GM23248 (cell line): Measurements from ENCODE around the gene BSDC1. TPM values are rescaled to one million over a fixed set of nuclear protein-coding genes. Genes with fewer than 3 reads are reported as not detected.

Source experiments
- DNase-seq: peaks from one replicate; pipeline ENCODE4 v3.0.0-alpha.2; 2015
- H2AFZ ChIP-seq: fragments of 200-600 bp; sonication (generic); 2 replicates; pipeline ENCODE4 v1.6.1; 2016; ENCODE audit warnings: antibody characterized with exemption
- H3F3A ChIP-seq: fragments of 200-600 bp; sonication (generic); 2 replicates; pipeline ENCODE4 v1.6.1; 2016; ENCODE audit warnings: mild to moderate bottlenecking, antibody characterized with exemption, mixed run types; ENCODE audit not compliant: insufficient read depth
- H3K27ac ChIP-seq: fragments of 200-600 bp; sonication (generic); 2 replicates; pipeline ENCODE4 v1.5.1; 2016; ENCODE audit warnings: mild to moderate bottlenecking
- H3K27me3 ChIP-seq: fragments of 200-600 bp; sonication (generic); replicated peaks from 2 replicates; pipeline ENCODE4 v1.6.1; 2016; ENCODE audit warnings: mild to moderate bottlenecking; ENCODE audit not compliant: insufficient read depth
- H3K36me3 ChIP-seq: fragments of 200-600 bp; sonication (generic); 2 replicates; pipeline ENCODE4 v1.6.1; 2016; ENCODE audit warnings: low read depth, mild to moderate bottlenecking
- H3K4me1 ChIP-seq: fragments of 200-600 bp; sonication (generic); 2 replicates; pipeline ENCODE4 v1.6.1; 2016; ENCODE audit warnings: mild to moderate bottlenecking; ENCODE audit not compliant: insufficient read depth
- H3K4me2 ChIP-seq: fragments of 200-600 bp; sonication (generic); one replicate; pipeline ENCODE4 v1.6.1; 2016; ENCODE audit warnings: mild to moderate bottlenecking; ENCODE audit not compliant: unreplicated experiment
- H3K4me3 ChIP-seq: fragments of 200-600 bp; sonication (generic); 2 replicates; pipeline ENCODE4 v1.5.1; 2016; ENCODE audit warnings: mild to moderate bottlenecking
- H3K79me2 ChIP-seq: fragments of 200-600 bp; sonication (generic); 2 replicates; pipeline ENCODE4 v1.6.1; 2016; ENCODE audit warnings: mild to moderate bottlenecking; ENCODE audit not compliant: insufficient read depth
- H3K9ac ChIP-seq: fragments of 200-600 bp; sonication (generic); 2 replicates; pipeline ENCODE4 v1.6.1; 2016; ENCODE audit warnings: mild to moderate bottlenecking
- H3K9me2 ChIP-seq: fragments of 200-600 bp; sonication (generic); 2 replicates; pipeline ENCODE4 v1.6.1; 2016; ENCODE audit warnings: mixed run types, mild to moderate bottlenecking, moderate library complexity; ENCODE audit not compliant: insufficient read depth
- H3K9me3 ChIP-seq: fragments of 200-600 bp; sonication (generic); one replicate; pipeline ENCODE4 v1.6.1; 2017; ENCODE audit warnings: low read depth
- H4K20me1 ChIP-seq: fragments of 200-600 bp; sonication (generic); 2 replicates; pipeline ENCODE4 v1.6.0; 2016; ENCODE audit not compliant: insufficient read depth
- EZH2 ChIP-seq: fragments of 200-600 bp; sonication (generic); IDR thresholded peaks from 2 replicates; pipeline ENCODE4 v1.6.1; 2018; ENCODE audit warnings: antibody characterized with exemption, mild to moderate bottlenecking; ENCODE audit not compliant: insufficient read depth, poor library complexity, severe bottlenecking
- EZH2phosphoT487 ChIP-seq: fragments of 200-600 bp; sonication (generic); IDR thresholded peaks from 2 replicates; pipeline ENCODE4 v1.6.1; 2018; ENCODE audit warnings: antibody characterized with exemption, moderate library complexity, mild to moderate bottlenecking, low read depth; ENCODE audit not compliant: insufficient read depth
- WGBS, 2 experiments: methylation state at CpG; one replicate each; pipeline ENCODE4 v1.1.6; 2015 to 2017; ENCODE audit warnings: low lambda C conversion rate in 2 of 2, low coverage in 1 of 2; ENCODE audit errors: missing lambda C conversion rate in 2 of 2; 5-methylcytosine and 5-hydroxymethylcytosine counted together
- in situ Hi-C: fragments of 300-500 bp; cut with MboI; formaldehyde crosslinking; loops from 2 replicates; pipeline ENCODE4 v1.15.0; 2020
- polyA plus RNA-seq: library from polyadenylated mRNA; unstranded; fragments of >200 nt; fragmentation: Nextera tagmentation; extraction: Ambion mirVana; gene quantifications from 2 replicates; pipeline ENCODE4 v1.2.1, GENCODE V29; 2016
- total RNA-seq: library from RNA; depleted of rRNA; stranded (reverse); fragments of >200 nt; shearing (Covaris generic); gene quantifications from 2 replicates; pipeline ENCODE4 v1.2.3, GENCODE V29; 2014

BSDC1 gene
- total and polyA plus RNA-seq, 2 experiments from 2014 or later = 47.8 to 94.9 TPM

- in situ Hi-C loops = no loop called here
- 2% methylated on average over 49 to 67 of the region's 75 CpGs for WGBS, 2 experiments
- peak; percentile 95 for DNase-seq
- Histone ChIP-seq H3K27ac (peak overlapping the region; percentile 52), H3K4me1 (peaks cover 27% of the 10 kb centered on the region), H3K9ac (peak overlapping the region; percentile 93), H3K4me2 (peak overlapping the region; percentile 82), H3K9me3 (no peaks in the 10 kb centered on the region), H3K36me3 (no peaks in the 10 kb centered on the region), H3F3A (peaks cover 12% of the 10 kb centered on the region; the same call in 1 of the 2 replicates), H2AFZ (peak overlapping the region; percentile 82), H3K4me3 (peak overlapping the region; percentile 78), H3K27me3 (no peaks in the 10 kb centered on the region), H3K9me2 (no peaks in the 10 kb centered on the region), H4K20me1 (no peaks in the 10 kb centered on the region), H3K79me2 (no peaks in the 10 kb centered on the region)
- TF ChIP-seq EZH2phosphoT487 (no peak), EZH2 (no peak)
Observed at GRCh38 chr1:32351399-32352238, 42.6 kb downstream of the BSDC1 start.

- Histone ChIP-seq H3K4me1 (peaks cover 27% of the 10 kb centered on the region), H3F3A (peaks cover 12% of the 10 kb centered on the region; the same call in 1 of the 2 replicates), H2AFZ (peak overlapping the region; percentile 82), H3K9me3 (no peaks in the 10 kb centered on the region), H3K9ac (peak overlapping the region; percentile 93), H3K27me3 (no peaks in the 10 kb centered on the region), H3K9me2 (no peaks in the 10 kb centered on the region), H3K4me2 (peak overlapping the region; percentile 82), H4K20me1 (no peaks in the 10 kb centered on the region), H3K27ac (peak overlapping the region; percentile 52), H3K36me3 (no peaks in the 10 kb centered on the region), H3K79me2 (no peaks in the 10 kb centered on the region), H3K4me3 (peak overlapping the region; percentile 78)
- TF ChIP-seq EZH2 = no peak
- TF ChIP-seq EZH2phosphoT487 = no peak
- 21 to 26% methylated on average over 17 to 28 of the region's 28 CpGs for WGBS, 2 experiments
- peak; percentile 89 for DNase-seq
- in situ Hi-C loops = no loop called here
Observed at GRCh38 chr1:32350785-32351398, 43.3 kb downstream of the BSDC1 start.

- no peak overlapping the region for H3K4me2 ChIP-seq
- no peaks in the 10 kb centered on the region for H3K9me2 ChIP-seq
- in situ Hi-C loops = no loop called here
- no peaks in the 10 kb centered on the region for H3K79me2 ChIP-seq
- no peak for DNase-seq
- H3K4me1 ChIP-seq = peaks cover 23% of the 10 kb centered on the region
- no peak overlapping the region for H3K4me3 ChIP-seq
- 63 to 66% methylated on average over 8 of the region's 8 CpGs for WGBS, 2 experiments
- no peaks in the 10 kb centered on the region for H3K27me3 ChIP-seq
- H3K36me3 ChIP-seq = no peaks in the 10 kb centered on the region
- H2AFZ ChIP-seq = no peak overlapping the region
- H3K9me3 ChIP-seq = no peaks in the 10 kb centered on the region
- H4K20me1 ChIP-seq = no peaks in the 10 kb centered on the region
- H3F3A ChIP-seq = peaks cover 12% of the 10 kb centered on the region; the same call in 1 of the 2 replicates
- no peak for TF ChIP-seq EZH2
- no peak for TF ChIP-seq EZH2phosphoT487
- H3K9ac ChIP-seq = no peak overlapping the region
- H3K27ac ChIP-seq = no peak overlapping the region
Observed at GRCh38 chr1:32349211-32349708, 45.0 kb downstream of the BSDC1 start.

GRCh38 chr1:32346532-32347157 is 47.6 kb downstream of the BSDC1 start:
- H4K20me1 ChIP-seq = no peaks in the 10 kb centered on the region
- in situ Hi-C loops = no loop called here
- H3K9me3 ChIP-seq = no peaks in the 10 kb centered on the region
- no peak for TF ChIP-seq EZH2
- TF ChIP-seq EZH2phosphoT487 = no peak
- no peaks in the 10 kb centered on the region for H3K4me1 ChIP-seq
- 76 to 77% methylated on average over 9 of the region's 9 CpGs for WGBS, 2 experiments
- no peaks in the 10 kb centered on the region for H3K27me3 ChIP-seq
- H3F3A ChIP-seq = no peaks in the 10 kb centered on the region
- no peaks in the 10 kb centered on the region for H3K9me2 ChIP-seq
- no peak overlapping the region for H3K27ac ChIP-seq
- H3K79me2 ChIP-seq = no peaks in the 10 kb centered on the region
- no peaks in the 10 kb centered on the region for H3K36me3 ChIP-seq
- DNase-seq = no peak
- H2AFZ ChIP-seq = no peak overlapping the region
- no peak overlapping the region for H3K4me3 ChIP-seq
- no peak overlapping the region for H3K9ac ChIP-seq
- H3K4me2 ChIP-seq = no peak overlapping the region
